Activated CD8-positive, alpha-beta T cell treated with anti-CD3 and anti-CD28 coated beads, Interleukin-2, amount 10 ng/mL, durations not matched to agents 7 days and 5 days (primary cell): ENCODE measurements around the gene C1orf216. TPM values are rescaled to one million over a fixed set of nuclear protein-coding genes. Genes with fewer than 3 reads are reported as not detected.

ENCODE experiments used
- ATAC-seq: fragments of 150-1000 bp; cut with Tn5 transposase; one replicate; pipeline ENCODE4 v1.10.0; 2021; ENCODE audit warnings: moderate library complexity
- CTCF ChIA-PET: fragments of 350-600 bp; sonication (Branson Sonifier 250); formaldehyde crosslinking; loops from one replicate; lab custom pipeline; 2021; ENCODE audit warnings: antibody characterized with exemption; lab: Charles Lee
- POLR2A ChIA-PET: fragments of 350-600 bp; sonication (Branson Sonifier 250); formaldehyde crosslinking; loops from one replicate; lab custom pipeline; 2021; ENCODE audit warnings: antibody characterized with exemption; lab: Charles Lee
- DNase-seq: peaks from one replicate; pipeline ENCODE4 v3.0.0-alpha.2; 2020
- H3K27ac Mint-ChIP-seq: one replicate; pipeline ENCODE4 v1.8.0; 2021; ENCODE audit warnings: mild to moderate bottlenecking, mixed read lengths
- H3K27me3 Mint-ChIP-seq: one replicate; pipeline ENCODE4 v1.8.0; 2021; ENCODE audit warnings: low read depth, mixed read lengths
- H3K36me3 Mint-ChIP-seq: one replicate; pipeline ENCODE4 v1.8.0; 2021; ENCODE audit warnings: low read depth, mixed read lengths
- H3K4me1 Mint-ChIP-seq: one replicate; pipeline ENCODE4 v1.8.0; 2021; ENCODE audit warnings: low read depth, mixed read lengths
- H3K4me3 Mint-ChIP-seq: one replicate; pipeline ENCODE4 v1.8.0; 2021; ENCODE audit warnings: mild to moderate bottlenecking, mixed read lengths
- H3K9me3 Mint-ChIP-seq: one replicate; pipeline ENCODE4 v1.8.0; 2022; ENCODE audit warnings: mixed read lengths; ENCODE audit not compliant: insufficient read depth
- total RNA-seq, 2 experiments: library from RNA; stranded (reverse); gene quantifications; one replicate each; pipeline ENCODE4 v1.2.3, GENCODE V29; 2021

The C1orf216 gene
- total RNA-seq, result 10 to 100 TPM; 16.7 to 17.2 TPM

GRCh38 chr1:35718492-35719336 is at the start of gene C1orf216:
C1orf216 (minus strand) TSS chr1:35718884; CDS start chr1:35716321, 2,563 bp downstream.
- no peaks in the 10 kb centered on the region for H3K9me3 Mint-ChIP-seq
- H3K27ac Mint-ChIP-seq, result peak within 1 kb of the TSS; percentile 92
- peaks cover 35% of the 10 kb centered on the region for H3K4me1 Mint-ChIP-seq
- ChIA-PET POLR2A (no interaction called here), CTCF (interaction anchor here (1.1 to 7.5 kb wide), 4 partner anchors 9 to 151 kb away, joined by 3 to 118 read pairs (median 67); partner anchors contain the start of gene TFAP2E)
- peak; percentile 87 for ATAC-seq
- DNase-seq, result peak; percentile 76
- peak within 1 kb of the TSS; percentile 83 for H3K4me3 Mint-ChIP-seq
- H3K36me3 Mint-ChIP-seq, result peaks cover 18% of the 10 kb centered on the region
- H3K27me3 Mint-ChIP-seq, result no peaks in the 10 kb centered on the region

- DNase-seq, result no peak
- H3K4me1 Mint-ChIP-seq, result peaks cover 41% of the 10 kb centered on the region
- no peak for ATAC-seq
- H3K4me3 Mint-ChIP-seq, result no peak overlapping the region
- H3K27me3 Mint-ChIP-seq, result no peaks in the 10 kb centered on the region
- H3K36me3 Mint-ChIP-seq, result peaks cover 56% of the 10 kb centered on the region
- peak overlapping the region; percentile 22 for H3K27ac Mint-ChIP-seq
- ChIA-PET CTCF (interaction anchor here (1.2 kb wide), 1 partner anchor 49 kb away, joined by 5 read pairs; no protein-coding TSS in a partner anchor), POLR2A (interaction anchor here (0.6 to 0.7 kb wide), 2 partner anchors 87 to 1310 kb away, joined by 3 read pairs; no protein-coding TSS in a partner anchor)
- no peaks in the 10 kb centered on the region for H3K9me3 Mint-ChIP-seq
Measured at GRCh38 chr1:35764283-35764682, 45.6 kb upstream of the C1orf216 start.

DNA sequence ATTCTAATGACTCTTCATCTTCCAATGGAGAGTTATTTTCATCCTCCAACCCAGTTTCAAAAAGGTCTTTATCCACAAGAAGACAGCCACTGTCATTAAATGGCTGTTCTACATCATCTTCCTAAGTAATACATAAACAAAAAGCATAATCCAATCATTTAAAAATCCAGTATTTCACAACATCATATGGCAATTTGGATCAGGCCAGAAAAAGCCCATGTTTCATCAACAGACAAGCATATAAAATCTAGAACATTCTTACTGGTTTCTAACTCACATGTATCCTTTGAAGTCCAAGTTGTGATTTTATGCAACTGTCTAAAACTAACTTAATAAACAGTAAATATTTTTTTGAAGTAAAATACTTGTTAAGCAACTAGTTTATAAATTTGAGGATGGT is 44.5 kb upstream of the C1orf216 start:
- CTCF ChIA-PET, result no interaction called here
- POLR2A ChIA-PET, result no interaction called here
- peaks cover 61% of the 10 kb centered on the region for H3K36me3 Mint-ChIP-seq

GRCh38 chr1:35762141-35762540 is 43.5 kb upstream of the C1orf216 start:
- peaks cover 29% of the 10 kb centered on the region for H3K4me1 Mint-ChIP-seq
- H3K27ac Mint-ChIP-seq, result no peak overlapping the region
- ATAC-seq (no peak), DNase-seq (no peak)
- no peak overlapping the region for H3K4me3 Mint-ChIP-seq
- H3K36me3 Mint-ChIP-seq, result peaks cover 60% of the 10 kb centered on the region
- H3K9me3 Mint-ChIP-seq, result no peaks in the 10 kb centered on the region
- no peaks in the 10 kb centered on the region for H3K27me3 Mint-ChIP-seq
- ChIA-PET CTCF (interaction anchor here (0.6 kb wide), 2 partner anchors 10 to 308 kb away, joined by 3 read pairs; no protein-coding TSS in a partner anchor), POLR2A (no interaction called here)

More for the DNA sequence above, 44.5 kb upstream of the C1orf216 start:
- Mint-ChIP-seq H3K27ac (no peak overlapping the region), H3K9me3 (no peaks in the 10 kb centered on the region), H3K27me3 (no peaks in the 10 kb centered on the region), H3K4me3 (no peak overlapping the region), H3K4me1 (peaks cover 34% of the 10 kb centered on the region)
- ATAC-seq (no peak), DNase-seq (no peak)

- ATAC-seq (no peak), DNase-seq (no peak)
- Mint-ChIP-seq H3K4me3 (no peak overlapping the region), H3K9me3 (no peaks in the 10 kb centered on the region), H3K4me1 (peaks cover 8% of the 10 kb centered on the region), H3K36me3 (peaks cover 59% of the 10 kb centered on the region), H3K27me3 (no peaks in the 10 kb centered on the region), H3K27ac (no peak overlapping the region)
- ChIA-PET POLR2A (interaction anchor here (1.2 kb wide), 1 partner anchor 13 kb away, joined by 6 read pairs; the partner anchor contains the start of gene CLSPN), CTCF (interaction anchor here (1.1 to 2.0 kb wide), 5 partner anchors 11 to 41 kb away, joined by 3 to 8 read pairs (median 3); no protein-coding TSS in a partner anchor)
Measured at GRCh38 chr1:35756064-35756463, 37.4 kb upstream of the C1orf216 start.

- Mint-ChIP-seq H3K27me3 (no peaks in the 10 kb centered on the region), H3K4me3 (no peak overlapping the region), H3K4me1 (peaks cover 8% of the 10 kb centered on the region), H3K27ac (no peak overlapping the region), H3K9me3 (no peaks in the 10 kb centered on the region), H3K36me3 (peaks cover 54% of the 10 kb centered on the region)
- CTCF ChIA-PET, result interaction anchor here (0.9 to 1.5 kb wide), 3 partner anchors 16 to 185 kb away, joined by 3 to 5 read pairs (median 4); partner anchors contain the start of gene CLSPN
- DNase-seq, result no peak
- ATAC-seq, result no peak
- POLR2A ChIA-PET, result no interaction called here
Measured at GRCh38 chr1:35753626-35754260, 35.1 kb upstream of the C1orf216 start.

GRCh38 chr1:35748326-35748725 is 29.6 kb upstream of the C1orf216 start:
- no peaks in the 10 kb centered on the region for H3K4me1 Mint-ChIP-seq
- H3K27ac Mint-ChIP-seq, result no peak overlapping the region
- H3K36me3 Mint-ChIP-seq, result peaks cover 62% of the 10 kb centered on the region
- no peaks in the 10 kb centered on the region for H3K9me3 Mint-ChIP-seq
- no peak for DNase-seq
- H3K4me3 Mint-ChIP-seq, result no peak overlapping the region
- POLR2A ChIA-PET, result interaction anchor here (1.1 kb wide), 1 partner anchor 21 kb away, joined by 5 read pairs; the partner anchor contains the start of gene CLSPN
- H3K27me3 Mint-ChIP-seq, result no peaks in the 10 kb centered on the region
- CTCF ChIA-PET, result interaction anchor here (0.8 to 2.0 kb wide), 3 partner anchors 14 to 34 kb away, joined by 3 to 7 read pairs (median 3); no protein-coding TSS in a partner anchor
- ATAC-seq, result no peak

DNA sequence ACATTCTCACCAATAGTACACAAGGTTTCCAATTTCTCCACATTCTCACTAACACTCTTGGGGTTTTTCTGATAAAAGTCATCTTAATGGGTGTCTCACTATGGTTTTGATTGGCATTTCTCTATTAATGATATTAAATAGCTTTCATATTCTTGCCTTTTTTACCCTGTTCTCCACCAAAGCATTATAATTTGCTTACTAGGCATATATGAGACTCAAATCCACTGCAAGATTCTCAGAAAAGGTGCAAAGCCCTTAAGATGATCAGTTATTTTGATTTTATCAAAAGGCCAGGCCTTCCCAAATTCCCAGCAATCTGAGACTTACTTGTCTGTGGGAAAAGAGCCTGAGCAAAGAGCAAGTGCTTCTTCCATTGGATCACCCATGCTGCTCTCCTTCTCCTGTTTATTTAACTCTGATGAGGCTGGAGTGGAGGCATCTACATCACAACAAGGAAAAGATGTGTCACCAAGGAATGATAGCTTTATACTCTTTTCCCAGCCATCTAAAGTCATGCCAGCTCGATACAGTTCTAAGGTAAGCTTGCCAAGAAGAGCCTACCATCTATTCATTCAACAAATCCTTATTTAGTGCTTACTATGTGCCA is 26.5 kb upstream of the C1orf216 start:
- ChIA-PET CTCF (interaction anchor here (0.9 to 2.1 kb wide), 4 partner anchors 11 to 30 kb away, joined by 3 to 11 read pairs (median 4); no protein-coding TSS in a partner anchor), POLR2A (no interaction called here)

DNA sequence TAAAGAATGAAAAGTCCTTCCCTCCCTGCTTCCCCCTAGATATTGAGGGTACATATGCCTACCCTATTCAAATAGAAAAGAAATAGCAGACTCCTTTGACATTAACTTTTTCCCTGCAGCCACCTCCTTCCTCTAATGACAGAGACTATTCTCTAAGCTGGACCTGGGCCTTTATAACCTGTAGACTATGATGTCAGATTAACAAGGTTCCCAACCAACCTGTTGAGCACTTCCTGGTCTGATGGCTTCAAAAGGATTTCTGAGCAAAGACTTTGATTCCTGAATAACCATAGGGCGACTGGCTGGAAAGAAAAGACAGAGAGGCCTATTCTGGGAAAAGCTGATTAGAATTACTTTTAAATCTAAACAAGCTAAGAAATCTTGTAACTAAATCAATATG is 18.4 kb upstream of the C1orf216 start:
- Mint-ChIP-seq H3K27ac (no peak overlapping the region), H3K27me3 (no peaks in the 10 kb centered on the region), H3K4me3 (no peak overlapping the region), H3K4me1 (no peaks in the 10 kb centered on the region), H3K36me3 (peaks cover 57% of the 10 kb centered on the region), H3K9me3 (no peaks in the 10 kb centered on the region)
- ATAC-seq (no peak), DNase-seq (no peak)
- ChIA-PET POLR2A (interaction anchor here (1.6 kb wide), 1 partner anchor 33 kb away, joined by 6 read pairs; the partner anchor contains the start of gene CLSPN), CTCF (interaction anchor here (0.8 to 3.8 kb wide), 5 partner anchors 10 to 284 kb away, joined by 3 to 29 read pairs (median 3); no protein-coding TSS in a partner anchor)

More for the DNA sequence above, 26.5 kb upstream of the C1orf216 start:
- no peak for ATAC-seq
- Mint-ChIP-seq H3K36me3 (peaks cover 50% of the 10 kb centered on the region), H3K27ac (no peak overlapping the region), H3K27me3 (no peaks in the 10 kb centered on the region), H3K4me3 (no peak overlapping the region), H3K9me3 (no peaks in the 10 kb centered on the region), H3K4me1 (no peaks in the 10 kb centered on the region)
- DNase-seq, result no peak

- DNase-seq (no peak), ATAC-seq (no peak)
- no peaks in the 10 kb centered on the region for H3K27me3 Mint-ChIP-seq
- no peaks in the 10 kb centered on the region for H3K9me3 Mint-ChIP-seq
- POLR2A ChIA-PET, result interaction anchor here (1.5 kb wide), 1 partner anchor 42 kb away, joined by 4 read pairs; the partner anchor contains the start of gene CLSPN
- no peak overlapping the region for H3K27ac Mint-ChIP-seq
- peaks cover 28% of the 10 kb centered on the region for H3K36me3 Mint-ChIP-seq
- peaks cover 3% of the 10 kb centered on the region for H3K4me1 Mint-ChIP-seq
- no peak overlapping the region for H3K4me3 Mint-ChIP-seq
- CTCF ChIA-PET, result interaction anchor here (0.6 to 10.9 kb wide), 31 partner anchors 10 to 333 kb away, joined by 3 to 118 read pairs (median 5); partner anchors contain the start of genes C1orf216, CLSPN and TFAP2E
Measured at GRCh38 chr1:35727434-35728040, 8.9 kb upstream of the C1orf216 start.
